ENCODE results near the gene SPECC1. TPM values are rescaled to one million over a fixed set of nuclear protein-coding genes. Genes with fewer than 3 reads are reported as not detected.

The SPECC1 gene
- total and polyA plus RNA-seq, 2 of the 4 experiments (the other 2 are of a cell fraction): 16.9 to 26.2 TPM

DNA sequence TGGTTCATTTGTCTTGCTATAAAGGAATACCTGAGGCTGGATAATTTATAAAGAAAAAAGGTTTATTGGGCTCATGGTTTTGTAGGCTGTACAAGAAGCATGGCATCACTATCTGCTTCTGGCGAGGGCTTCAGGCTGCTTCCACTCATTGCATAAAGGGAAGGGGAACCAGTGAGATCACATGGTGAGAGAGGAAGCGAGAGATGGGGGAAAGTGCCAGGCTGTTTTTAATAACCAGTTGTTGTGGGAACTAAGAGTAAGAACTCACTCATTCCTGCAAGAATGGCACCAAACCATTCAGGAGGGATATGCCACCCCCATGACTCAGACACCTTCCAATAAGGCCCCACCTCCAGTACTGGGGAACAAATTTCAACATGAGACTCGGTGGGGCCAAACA, 24.3 kb downstream of the SPECC1 start:
- H4K5ac ChIP-seq (ENCODE audit: low read depth, low read length): no peak overlapping the region
- no peak overlapping the region for H2BK120ac ChIP-seq (ENCODE audit: low read depth, low read length)
- no peak overlapping the region for H3K27ac ChIP-seq (ENCODE audit: insufficient read depth, low read length)
- no peaks in the 10 kb centered on the region for H3K4me1 ChIP-seq (ENCODE audit: control insufficient read depth, insufficient read depth, low read length)
- H2AK9ac ChIP-seq (replicated peaks; ENCODE audit: low read depth, low read length, poor library complexity): no peak overlapping the region
- no peak overlapping the region for H2AFZ ChIP-seq (replicated peaks; ENCODE audit: low read length, poor library complexity)
- H3K27me3 ChIP-seq (ENCODE audit: control insufficient read depth, insufficient read depth, low read length): peaks cover 3% of the 10 kb centered on the region; the same call in 1 of the 2 replicates
- dilution Hi-C loops (cut with HindIII; ENCODE audit: low sequenced_read_pairs, unreplicated experiment) (no loop called here), intact Hi-C loops (cut with micrococcal nuclease) (no loop called here), in situ Hi-C loops (cut with MboI; ENCODE audit: low sequenced_read_pairs) (no loop called here)
- no peaks in the 10 kb centered on the region for H3K36me3 ChIP-seq (ENCODE audit: control insufficient read depth, insufficient read depth, low read length)
- no peak overlapping the region for H3K9ac ChIP-seq (ENCODE audit: low read depth, low read length)
- no peak overlapping the region for H3K4ac ChIP-seq (ENCODE audit: low read depth, low read length)
- DNase-seq (no peak), ATAC-seq (ENCODE audit: low read depth) (no peak)
- WGBS, 2 experiments (ENCODE audit: extremely low coverage in 2 of 2, insufficient read length in 1 of 2): no CpG with 5 or more reads among the region's 3 CpGs
- CTCF ChIA-PET: interaction anchor here (0.6 kb wide), 1 partner anchor 271 kb away, joined by 3 read pairs; no protein-coding TSS in a partner anchor
- H2BK20ac ChIP-seq (ENCODE audit: low read depth, low read length): no peak overlapping the region
- H2BK15ac ChIP-seq (ENCODE audit: low read depth, low read length): no peak overlapping the region
- no peak overlapping the region for H3K4me3 ChIP-seq (ENCODE audit: insufficient read depth, low read depth, low read length)
- no peaks in the 10 kb centered on the region for H3K79me1 ChIP-seq (ENCODE audit: low read depth in 1 of 2, low read length in 2 of 2)
- H3K9me3 ChIP-seq (ENCODE audit: control insufficient read depth, insufficient read depth, low read length): no peaks in the 10 kb centered on the region
- no peak overlapping the region for H2BK5ac ChIP-seq (ENCODE audit: low read depth, low read length, poor library complexity, severe bottlenecking)
- no peak overlapping the region for H3K56ac ChIP-seq (ENCODE audit: extremely low read depth, insufficient read depth, low read length)
- no peaks in the 10 kb centered on the region for H3K9me1 ChIP-seq (ENCODE audit: insufficient read depth, low read length)
- no peak overlapping the region for H4K91ac ChIP-seq (ENCODE audit: insufficient read depth, low read depth, low read length)
- H3K18ac ChIP-seq (ENCODE audit: low read depth, low read length): no peak overlapping the region
- POLR2A ChIA-PET (ENCODE audit: unreplicated experiment): no interaction called here
- no peak overlapping the region for H3K4me2 ChIP-seq (ENCODE audit: low read depth, low read length)
- no peak overlapping the region for H3K23ac ChIP-seq (ENCODE audit: low read depth, low read length)
- BruUV-seq (replicated peaks): no TSS peak
- H4K8ac ChIP-seq (ENCODE audit: low read depth in 2 of 2, low read length in 2 of 2): no peak overlapping the region
- TF ChIP-seq CHD1 (IDR thresholded peaks at IDR 0.05; ENCODE audit: low read depth, low read length) (no peak), RFX5 (IDR thresholded peaks at IDR 0.05; ENCODE audit: low read depth, low read length) (no peak), SMC3 (IDR thresholded peaks at IDR 0.05; ENCODE audit: low read depth, low read length) (no peak), NFE2L2 (IDR thresholded peaks at IDR 0.05; ENCODE audit: low read depth, low read length) (no peak), MXI1 (IDR thresholded peaks at IDR 0.05; ENCODE audit: borderline replicate concordance, low read depth, low read length) (no peak)
- H4K20me1 ChIP-seq (ENCODE audit: insufficient read depth, low read length): no peaks in the 10 kb centered on the region
- no peak overlapping the region for H3K14ac ChIP-seq (replicated peaks; ENCODE audit: low read depth, low read length)
- H2AK5ac ChIP-seq (ENCODE audit: low read depth, low read length): no peak overlapping the region

Data from IMR-90 (cell line).